Measurements from ENCODE around the gene IL17REL. TPM values are rescaled to one million over a fixed set of nuclear protein-coding genes. Genes with fewer than 3 reads are reported as not detected.

IL17REL gene
- total RNA-seq, 1 donor from 2014 or later = 0.10 TPM

GRCh38 chr22:49996119-49996517, 16.4 kb downstream of the IL17REL start:
- H3K4me3 Mint-ChIP-seq = no peak overlapping the region
- H3K4me1 Mint-ChIP-seq (ENCODE audit: unreplicated experiment) = peaks cover 3% of the 10 kb centered on the region
- H3K27me3 Mint-ChIP-seq = peaks cover 19% of the 10 kb centered on the region
- TF ChIP-seq CTCF (conservative IDR thresholded peaks at IDR 0.05) = no peak
- peaks cover 5% of the 10 kb centered on the region for H3K9me3 Mint-ChIP-seq
- no peak for DNase-seq (ENCODE audit: extremely low spot score, unreplicated experiment)
- peaks cover 3% of the 10 kb centered on the region for H3K36me3 Mint-ChIP-seq
- H3K27ac Mint-ChIP-seq = no peak overlapping the region

GRCh38 chr22:49995361-49996118, 17.0 kb downstream of the IL17REL start:
- TF ChIP-seq CTCF (conservative IDR thresholded peaks at IDR 0.05) = no peak

GRCh38 chr22:49995041-49995360, 17.6 kb downstream of the IL17REL start:
- Mint-ChIP-seq H3K4me1 (ENCODE audit: unreplicated experiment) (peaks cover 3% of the 10 kb centered on the region), H3K36me3 (peaks cover 3% of the 10 kb centered on the region), H3K27ac (no peak overlapping the region), H3K9me3 (peaks cover 8% of the 10 kb centered on the region), H3K27me3 (peaks cover 22% of the 10 kb centered on the region), H3K4me3 (no peak overlapping the region)
- no peak for DNase-seq (ENCODE audit: extremely low spot score, unreplicated experiment)
- no peak for TF ChIP-seq CTCF (conservative IDR thresholded peaks at IDR 0.05)

More at GRCh38 chr22:49995361-49996118, 17.0 kb downstream of the IL17REL start:
- Mint-ChIP-seq H3K4me3 (no peak overlapping the region), H3K4me1 (ENCODE audit: unreplicated experiment) (peaks cover 3% of the 10 kb centered on the region), H3K27ac (no peak overlapping the region), H3K36me3 (peaks cover 3% of the 10 kb centered on the region), H3K9me3 (peaks cover 8% of the 10 kb centered on the region), H3K27me3 (peaks cover 22% of the 10 kb centered on the region)
- DNase-seq (ENCODE audit: extremely low spot score, unreplicated experiment) = no peak

GRCh38 chr22:49994361-49995040, 18.1 kb downstream of the IL17REL start:
- DNase-seq (ENCODE audit: extremely low spot score, unreplicated experiment) = no peak
- peaks cover 22% of the 10 kb centered on the region for H3K27me3 Mint-ChIP-seq
- peaks cover 8% of the 10 kb centered on the region for H3K9me3 Mint-ChIP-seq
- TF ChIP-seq CTCF (conservative IDR thresholded peaks at IDR 0.05) = no peak
- no peak overlapping the region for H3K27ac Mint-ChIP-seq
- no peak overlapping the region for H3K4me3 Mint-ChIP-seq
- peaks cover 3% of the 10 kb centered on the region for H3K36me3 Mint-ChIP-seq
- peaks cover 3% of the 10 kb centered on the region for H3K4me1 Mint-ChIP-seq (ENCODE audit: unreplicated experiment)

GRCh38 chr22:49993649-49994360, 18.8 kb downstream of the IL17REL start:
- no peak overlapping the region for H3K4me3 Mint-ChIP-seq
- H3K9me3 Mint-ChIP-seq = peaks cover 8% of the 10 kb centered on the region
- no peak overlapping the region for H3K27ac Mint-ChIP-seq
- H3K36me3 Mint-ChIP-seq = peaks cover 3% of the 10 kb centered on the region
- no peak for TF ChIP-seq CTCF (conservative IDR thresholded peaks at IDR 0.05)
- DNase-seq (ENCODE audit: extremely low spot score, unreplicated experiment) = no peak
- peaks cover 3% of the 10 kb centered on the region for H3K4me1 Mint-ChIP-seq (ENCODE audit: unreplicated experiment)
- peaks cover 19% of the 10 kb centered on the region for H3K27me3 Mint-ChIP-seq

Measured in type B pancreatic cell (in vitro differentiated cells).